OCI-LY1 (cell line): ENCODE results near the gene IL1RAPL1.

Source experiments
- H2AFZ ChIP-seq: fragments of 200-600 bp; sonication (generic), shearing (Covaris generic); 2 replicates; pipeline ENCODE4 v1.6.0; 2014; ENCODE audit warnings: antibody characterized with exemption, mild to moderate bottlenecking, low read length
- H3F3A ChIP-seq: fragments of 200-600 bp; sonication (generic), shearing (Covaris generic); 2 replicates; pipeline ENCODE4 v1.6.0; 2014; ENCODE audit warnings: mild to moderate bottlenecking, antibody characterized with exemption, low read length, moderate library complexity; ENCODE audit not compliant: insufficient read depth
- H3K27ac ChIP-seq: fragments of 200-600 bp; sonication (generic); 2 replicates; pipeline ENCODE4 v1.5.1; 2014; ENCODE audit warnings: low read length, mixed run types, mild to moderate bottlenecking, low read depth; ENCODE audit not compliant: poor library complexity, severe bottlenecking
- H3K27me3 ChIP-seq: fragments of 200-600 bp; sonication (generic); 2 replicates; pipeline ENCODE4 v1.6.0; 2014; ENCODE audit warnings: antibody characterized with exemption, mild to moderate bottlenecking, low read length, moderate library complexity; ENCODE audit not compliant: insufficient read depth
- H3K36me3 ChIP-seq: fragments of 200-600 bp; sonication (generic); 2 replicates; pipeline ENCODE4 v1.6.1; 2014; ENCODE audit warnings: mild to moderate bottlenecking, antibody characterized with exemption, low read length, moderate library complexity, mixed read lengths; ENCODE audit not compliant: insufficient read depth
- H3K4me1 ChIP-seq: fragments of 200-600 bp; sonication (generic); 2 replicates; pipeline ENCODE4 v1.5.1; 2014; ENCODE audit warnings: mild to moderate bottlenecking, low read length, moderate library complexity; ENCODE audit not compliant: insufficient read depth, severe bottlenecking
- H3K4me2 ChIP-seq: fragments of 200-600 bp; sonication (generic), shearing (Covaris generic); 2 replicates; pipeline ENCODE4 v1.6.1; 2014; ENCODE audit warnings: low read length
- H3K4me3 ChIP-seq: fragments of 200-600 bp; sonication (generic); 2 replicates; pipeline ENCODE4 v1.5.1; 2014; ENCODE audit warnings: low read length, low read depth, mild to moderate bottlenecking, mixed read lengths; ENCODE audit not compliant: poor library complexity, severe bottlenecking
- H3K79me2 ChIP-seq: fragments of 200-600 bp; shearing (Covaris generic); 2 replicates; pipeline ENCODE4 v1.6.1; 2016; ENCODE audit warnings: mixed run types, low read length, mixed read lengths; ENCODE audit not compliant: insufficient read depth
- H3K9ac ChIP-seq: fragments of 200-600 bp; sonication (generic), shearing (Covaris generic); 2 replicates; pipeline ENCODE4 v1.6.1; 2014; ENCODE audit warnings: mild to moderate bottlenecking, low read length, mixed read lengths
- H3K9me2 ChIP-seq: fragments of 200-600 bp; sonication (generic), shearing (Covaris generic); 2 replicates; pipeline ENCODE4 v1.6.1; 2014; ENCODE audit warnings: low read depth, mild to moderate bottlenecking, low read length, mixed read lengths
- H3K9me3 ChIP-seq: fragments of 200-600 bp; shearing (Covaris generic); 2 replicates; pipeline ENCODE4 v1.6.1; 2014; ENCODE audit warnings: low read length, mixed read lengths
- H4K20me1 ChIP-seq: fragments of 200-600 bp; sonication (generic), shearing (Covaris generic); 2 replicates; pipeline ENCODE4 v1.6.0; 2016; ENCODE audit warnings: mild to moderate bottlenecking, low read length; ENCODE audit not compliant: insufficient read depth
- CTCF ChIP-seq: fragments of 200-600 bp; sonication (generic), shearing (Covaris generic); IDR thresholded peaks from 2 replicates; pipeline ENCODE4 v1.5.1; 2017; ENCODE audit warnings: mild to moderate bottlenecking, antibody characterized with exemption, low read length, moderate library complexity, mixed read lengths
- EZH2 ChIP-seq: fragments of 200-600 bp; sonication (generic), shearing (Covaris generic); IDR thresholded peaks from 2 replicates; pipeline ENCODE4 v1.8.0; 2017; ENCODE audit warnings: borderline replicate concordance, mixed run types, mild to moderate bottlenecking, antibody characterized with exemption, low read length, moderate library complexity, mixed read lengths

The IL1RAPL1 gene

GRCh38 chrX:29547877-29548276 lies 960.6 kb downstream of the IL1RAPL1 start:
- no peaks in the 10 kb centered on the region for H4K20me1 ChIP-seq
- H3K79me2 ChIP-seq: no peaks in the 10 kb centered on the region
- no peaks in the 10 kb centered on the region for H3K27me3 ChIP-seq
- H3K4me1 ChIP-seq: no peaks in the 10 kb centered on the region
- no peak overlapping the region for H2AFZ ChIP-seq
- no peak overlapping the region for H3K27ac ChIP-seq
- TF ChIP-seq EZH2 (no peak), CTCF (no peak)
- H3K9me3 ChIP-seq: no peaks in the 10 kb centered on the region
- H3K9ac ChIP-seq: no peak overlapping the region
- no peak overlapping the region for H3K4me3 ChIP-seq
- no peaks in the 10 kb centered on the region for H3F3A ChIP-seq
- no peak overlapping the region for H3K4me2 ChIP-seq
- no peaks in the 10 kb centered on the region for H3K36me3 ChIP-seq
- no peaks in the 10 kb centered on the region for H3K9me2 ChIP-seq

GRCh38 chrX:29553542-29553941 lies 966.3 kb downstream of the IL1RAPL1 start:
- no peaks in the 10 kb centered on the region for H3K4me1 ChIP-seq
- no peak overlapping the region for H3K9ac ChIP-seq
- no peaks in the 10 kb centered on the region for H3K79me2 ChIP-seq

GRCh38 chrX:29555465-29556091 lies 968.3 kb downstream of the IL1RAPL1 start:
- Histone ChIP-seq H2AFZ (no peak overlapping the region), H3K27me3 (no peaks in the 10 kb centered on the region), H3K9ac (no peak overlapping the region), H4K20me1 (no peaks in the 10 kb centered on the region), H3K79me2 (no peaks in the 10 kb centered on the region), H3K9me3 (no peaks in the 10 kb centered on the region), H3K4me2 (no peak overlapping the region), H3K4me1 (no peaks in the 10 kb centered on the region), H3K4me3 (no peak overlapping the region), H3F3A (no peaks in the 10 kb centered on the region), H3K9me2 (no peaks in the 10 kb centered on the region), H3K36me3 (no peaks in the 10 kb centered on the region), H3K27ac (no peak overlapping the region)
- TF ChIP-seq CTCF (no peak), EZH2 (no peak)

More at GRCh38 chrX:29553542-29553941, 966.3 kb downstream of the IL1RAPL1 start:
- H4K20me1 ChIP-seq: no peaks in the 10 kb centered on the region
- TF ChIP-seq CTCF (no peak), EZH2 (no peak)
- H3K36me3 ChIP-seq: no peaks in the 10 kb centered on the region
- no peak overlapping the region for H3K4me3 ChIP-seq
- no peak overlapping the region for H2AFZ ChIP-seq
- no peaks in the 10 kb centered on the region for H3K27me3 ChIP-seq
- H3K9me3 ChIP-seq: no peaks in the 10 kb centered on the region
- H3K27ac ChIP-seq: no peak overlapping the region
- no peak overlapping the region for H3K4me2 ChIP-seq
- no peaks in the 10 kb centered on the region for H3K9me2 ChIP-seq
- no peaks in the 10 kb centered on the region for H3F3A ChIP-seq
